Mucosa of descending colon (tissue), 3 donors: ENCODE data around the gene KCNN3. TPM values are rescaled to one million over a fixed set of nuclear protein-coding genes. Genes with fewer than 3 reads are reported as not detected.
"Not testable (repeated sequence)": the region's sequence is repeated elsewhere in the genome, so short reads cannot be mapped to it uniquely, and the experiment has no call there.

Experiments used
- ATAC-seq: fragments of 200-7000 bp; cut with Tn5 transposase; one replicate; pipeline ENCODE4 v1.9.1; 2020; ENCODE audit warnings: mild to moderate bottlenecking, moderate library complexity
- DNase-seq, 3 donors: peaks; one replicate each; pipeline ENCODE4 v3.0.0-alpha.2; 2020
- H3K36me3 ChIP-seq: fragments of 200-600 bp; one replicate; pipeline ENCODE4 v1.8.0; 2021; ENCODE audit warnings: low read depth, mild to moderate bottlenecking
- H3K4me1 ChIP-seq: fragments of 200-600 bp; one replicate; pipeline ENCODE4 v1.8.0; 2021; ENCODE audit warnings: low read depth, mild to moderate bottlenecking
- H3K4me3 ChIP-seq: fragments of 200-600 bp; one replicate; pipeline ENCODE4 v1.8.0; 2021; ENCODE audit warnings: mild to moderate bottlenecking
- H3K9me3 ChIP-seq: fragments of 200-600 bp; one replicate; pipeline ENCODE4 v1.8.0; 2021; ENCODE audit warnings: mild to moderate bottlenecking
- intact Hi-C, 2 donors: fragments of 100-400 bp; cut with DNase I in 1 of 2; cut with micrococcal nuclease in 1 of 2; formaldehyde crosslinking; loops; one replicate each; pipeline versions ENCODE4 v1.11.0 to v1.11.1; 2022; cut with DNase I, micrococcal nuclease
- total RNA-seq, 3 donors: library from RNA; stranded (reverse); fragmentation: NEBNext Ultra II Directional in 2 of 3; extraction: Animal tissue kit (Norgen Biotek cat#: 25700) in 2 of 3; gene quantifications; one replicate each; pipeline versions ENCODE4 v1.2.1 to v1.2.4, GENCODE V29; 2021 to 2023
- TF ChIP-seq, protein P1 (sequence below): fragments of 200-600 bp; IDR thresholded peaks from one replicate; pipeline ENCODE4 v1.8.0; 2022; ENCODE audit warnings: antibody characterized with exemption, mild to moderate bottlenecking
- donor health status: DM: no; HTN: no; CAD: no; lungs with moderate emphysema.
- donor health status: DM: no; HTN: no; CAD: no.
- donor health status: DM: no; HTN: yes; CAD: no.

KCNN3 gene
- total RNA-seq, 3 donors from 2014 or later, result 1.5 to 19.3 (median 2.0) TPM

DNA sequence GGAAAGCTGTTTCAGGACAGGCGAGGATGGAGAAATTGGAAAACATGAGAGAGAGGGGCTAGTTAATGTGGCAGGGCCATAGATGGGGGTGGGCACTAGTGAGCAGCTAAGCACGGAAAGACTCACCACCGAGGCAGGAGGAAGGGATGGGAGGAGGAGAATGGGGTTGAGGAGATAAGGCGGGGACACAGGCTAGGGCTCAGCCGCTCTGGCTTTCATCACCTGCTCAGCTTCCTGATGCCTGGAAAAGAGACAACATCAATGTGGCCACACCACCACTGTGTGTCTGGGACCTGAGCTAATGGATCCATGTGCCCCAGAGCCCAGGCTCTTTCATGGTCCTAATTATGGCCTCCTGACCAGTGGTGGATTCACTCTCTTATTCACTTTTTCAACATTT, 38.9 kb upstream of the KCNN3 start:
- intact Hi-C loops, result no loop called here
- no peak for ATAC-seq
- TF ChIP-seq, protein P1, sequence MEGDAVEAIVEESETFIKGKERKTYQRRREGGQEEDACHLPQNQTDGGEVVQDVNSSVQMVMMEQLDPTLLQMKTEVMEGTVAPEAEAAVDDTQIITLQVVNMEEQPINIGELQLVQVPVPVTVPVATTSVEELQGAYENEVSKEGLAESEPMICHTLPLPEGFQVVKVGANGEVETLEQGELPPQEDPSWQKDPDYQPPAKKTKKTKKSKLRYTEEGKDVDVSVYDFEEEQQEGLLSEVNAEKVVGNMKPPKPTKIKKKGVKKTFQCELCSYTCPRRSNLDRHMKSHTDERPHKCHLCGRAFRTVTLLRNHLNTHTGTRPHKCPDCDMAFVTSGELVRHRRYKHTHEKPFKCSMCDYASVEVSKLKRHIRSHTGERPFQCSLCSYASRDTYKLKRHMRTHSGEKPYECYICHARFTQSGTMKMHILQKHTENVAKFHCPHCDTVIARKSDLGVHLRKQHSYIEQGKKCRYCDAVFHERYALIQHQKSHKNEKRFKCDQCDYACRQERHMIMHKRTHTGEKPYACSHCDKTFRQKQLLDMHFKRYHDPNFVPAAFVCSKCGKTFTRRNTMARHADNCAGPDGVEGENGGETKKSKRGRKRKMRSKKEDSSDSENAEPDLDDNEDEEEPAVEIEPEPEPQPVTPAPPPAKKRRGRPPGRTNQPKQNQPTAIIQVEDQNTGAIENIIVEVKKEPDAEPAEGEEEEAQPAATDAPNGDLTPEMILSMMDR, result no peak

DNA sequence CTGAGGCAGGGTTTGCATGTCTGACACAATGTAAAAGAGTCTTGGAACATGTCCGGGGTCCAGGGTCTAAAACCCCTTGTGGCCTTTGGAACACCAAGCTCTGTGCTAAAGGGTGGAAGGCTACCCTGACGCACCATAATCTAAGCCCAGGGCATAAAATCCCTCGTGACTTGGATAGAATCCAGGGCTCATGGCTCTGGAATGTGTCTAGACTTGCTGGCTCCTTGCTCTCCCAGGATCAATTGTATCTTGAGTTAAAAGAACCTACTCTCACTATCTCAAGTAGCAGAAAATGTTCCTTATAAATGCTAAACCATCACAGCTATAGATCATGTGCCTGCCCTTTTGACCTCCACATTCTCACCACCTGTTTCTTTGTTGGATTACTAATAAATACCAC, 38.0 kb upstream of the KCNN3 start:
- ATAC-seq, H3K36me3 ChIP-seq, H3K9me3 ChIP-seq, intact Hi-C loops, DNase-seq, H3K4me1 ChIP-seq, H3K4me3 ChIP-seq: not testable (repeated sequence)

More for the DNA sequence above, 38.9 kb upstream of the KCNN3 start:
- no peaks in the 10 kb centered on the region for H3K36me3 ChIP-seq
- no peak overlapping the region for H3K4me3 ChIP-seq
- no peak for DNase-seq
- H3K9me3 ChIP-seq, result no peaks in the 10 kb centered on the region
- no peaks in the 10 kb centered on the region for H3K4me1 ChIP-seq

DNA sequence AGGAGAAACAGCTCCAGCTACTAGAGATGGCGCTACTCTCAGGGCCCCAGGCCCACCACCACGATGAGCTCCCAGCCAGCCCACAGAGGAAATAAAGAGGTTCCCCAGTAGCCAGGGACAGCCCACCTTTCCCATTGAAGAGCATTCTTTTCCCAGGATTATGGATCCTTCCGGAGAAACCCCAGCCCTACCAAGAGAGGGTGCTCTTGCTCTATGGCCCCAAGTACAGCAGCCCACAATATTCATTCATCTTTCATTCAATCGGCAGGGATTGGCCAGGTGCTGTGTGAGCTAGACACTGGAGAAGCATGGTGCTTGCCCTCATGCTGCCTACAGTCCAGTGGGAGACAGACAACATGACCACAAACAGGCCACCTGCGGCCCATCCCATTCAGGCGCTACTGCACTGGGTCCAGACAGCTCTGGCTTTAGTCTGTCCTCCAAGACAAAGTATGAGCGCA, 36.6 kb upstream of the KCNN3 start:
- no peak overlapping the region for H3K4me3 ChIP-seq
- no peaks in the 10 kb centered on the region for H3K9me3 ChIP-seq
- H3K36me3 ChIP-seq, result no peaks in the 10 kb centered on the region
- intact Hi-C loops, result no loop called here
- ATAC-seq (peak; percentile 82), DNase-seq (peak in 1 of 3 donors; percentile 43)
- TF ChIP-seq, protein P1, result peak; percentile 12
- no peaks in the 10 kb centered on the region for H3K4me1 ChIP-seq

DNA sequence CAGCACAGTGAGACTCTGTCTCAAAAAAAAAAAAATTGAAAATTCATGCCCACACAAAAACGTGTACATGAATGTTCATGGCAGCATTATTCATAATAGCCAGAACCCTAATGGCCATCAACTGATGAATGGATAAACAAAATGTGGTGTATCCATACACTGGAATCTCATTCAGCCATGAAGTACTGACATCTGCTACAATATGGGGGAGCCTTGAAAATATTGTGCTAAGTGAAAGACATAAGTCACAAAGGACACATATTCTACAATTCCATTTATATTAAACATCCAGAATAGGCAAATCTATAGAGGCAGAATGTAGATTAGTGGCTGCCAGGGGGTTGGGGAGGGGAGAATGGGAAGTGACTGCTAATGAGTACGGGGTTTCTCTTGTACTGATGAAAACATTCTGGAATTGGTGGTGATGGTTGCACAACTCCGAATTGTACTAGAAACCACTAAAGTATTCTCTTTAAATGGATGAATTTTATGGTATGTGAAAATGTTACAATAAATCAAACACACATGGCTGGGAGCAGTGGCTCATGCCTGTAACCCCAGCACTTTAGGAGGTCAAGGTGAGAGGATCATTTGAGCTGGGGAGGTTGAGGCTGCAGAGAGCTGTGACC, 33.0 kb upstream of the KCNN3 start:
- ATAC-seq (no peak), DNase-seq (no peak)
- H3K4me1 ChIP-seq, result no peaks in the 10 kb centered on the region
- no peaks in the 10 kb centered on the region for H3K36me3 ChIP-seq
- no peaks in the 10 kb centered on the region for H3K9me3 ChIP-seq
- TF ChIP-seq, protein P1, result no peak
- intact Hi-C loops, result no loop called here
- no peak overlapping the region for H3K4me3 ChIP-seq

DNA sequence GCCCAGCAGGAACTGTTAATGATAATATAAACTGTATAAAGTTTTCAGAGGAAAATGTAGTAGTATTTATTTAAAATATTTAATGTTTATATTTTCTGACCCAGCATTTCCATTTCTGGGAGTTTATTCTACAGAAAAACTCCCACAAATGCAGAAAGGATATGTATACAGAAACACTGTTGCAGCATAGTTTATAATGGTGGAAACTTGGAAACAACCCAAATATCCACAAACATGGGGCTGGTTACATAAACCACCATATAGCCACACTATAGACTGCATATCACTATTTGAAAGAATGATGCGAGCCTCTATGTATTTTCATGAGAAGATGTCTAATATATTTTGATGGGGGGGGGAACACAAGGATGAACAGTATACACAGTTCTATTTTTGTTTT, 31.5 kb upstream of the KCNN3 start:
- no peak for ATAC-seq
- DNase-seq, result no peak

DNA sequence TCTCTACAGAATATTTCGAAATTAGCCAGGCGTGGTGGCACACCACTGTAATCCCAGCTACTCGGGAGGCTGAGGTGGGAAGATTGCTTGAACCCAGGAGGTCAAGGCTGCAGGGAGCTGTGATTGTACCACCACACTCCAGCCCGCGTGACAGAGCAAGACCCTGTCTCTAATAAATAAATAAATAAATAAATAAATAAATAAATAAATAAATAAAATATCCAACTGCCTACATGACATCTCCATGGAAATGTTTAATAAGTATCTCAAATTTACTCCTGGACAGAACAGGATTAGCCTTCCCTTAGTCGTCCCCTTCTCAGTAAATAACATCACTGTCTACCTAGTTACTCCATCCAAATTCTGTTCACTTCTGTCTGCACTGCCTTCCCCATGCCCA, 29.0 kb upstream of the KCNN3 start:
- Histone ChIP-seq H3K4me1 (no peaks in the 10 kb centered on the region), H3K4me3 (no peak overlapping the region), H3K9me3 (no peaks in the 10 kb centered on the region), H3K36me3 (no peaks in the 10 kb centered on the region)
- ATAC-seq (no peak), DNase-seq (no peak)
- intact Hi-C loops, result no loop called here
- TF ChIP-seq, protein P1, result no peak

More for the DNA sequence above, 31.5 kb upstream of the KCNN3 start:
- Histone ChIP-seq H3K4me3 (no peak overlapping the region), H3K36me3 (no peaks in the 10 kb centered on the region), H3K9me3 (no peaks in the 10 kb centered on the region), H3K4me1 (no peaks in the 10 kb centered on the region)
- TF ChIP-seq, protein P1, result no peak
- intact Hi-C loops, result no loop called here
